GM08714 (cell line): ENCODE data around the gene RFX4.

Source experiments
- H3K4me3 ChIP-seq: fragments of 200-500 bp; sonication (Bioruptor generic); 2 replicates; pipeline ENCODE4 v1.5.1; 2014; ENCODE audit warnings: mild to moderate bottlenecking, low read length, inconsistent platforms
- ZNF274 ChIP-seq: IDR thresholded peaks from 2 replicates; pipeline ENCODE4 v1.6.1; 2012; ENCODE audit warnings: mild to moderate bottlenecking, low read depth, low read length

Gene RFX4

DNA sequence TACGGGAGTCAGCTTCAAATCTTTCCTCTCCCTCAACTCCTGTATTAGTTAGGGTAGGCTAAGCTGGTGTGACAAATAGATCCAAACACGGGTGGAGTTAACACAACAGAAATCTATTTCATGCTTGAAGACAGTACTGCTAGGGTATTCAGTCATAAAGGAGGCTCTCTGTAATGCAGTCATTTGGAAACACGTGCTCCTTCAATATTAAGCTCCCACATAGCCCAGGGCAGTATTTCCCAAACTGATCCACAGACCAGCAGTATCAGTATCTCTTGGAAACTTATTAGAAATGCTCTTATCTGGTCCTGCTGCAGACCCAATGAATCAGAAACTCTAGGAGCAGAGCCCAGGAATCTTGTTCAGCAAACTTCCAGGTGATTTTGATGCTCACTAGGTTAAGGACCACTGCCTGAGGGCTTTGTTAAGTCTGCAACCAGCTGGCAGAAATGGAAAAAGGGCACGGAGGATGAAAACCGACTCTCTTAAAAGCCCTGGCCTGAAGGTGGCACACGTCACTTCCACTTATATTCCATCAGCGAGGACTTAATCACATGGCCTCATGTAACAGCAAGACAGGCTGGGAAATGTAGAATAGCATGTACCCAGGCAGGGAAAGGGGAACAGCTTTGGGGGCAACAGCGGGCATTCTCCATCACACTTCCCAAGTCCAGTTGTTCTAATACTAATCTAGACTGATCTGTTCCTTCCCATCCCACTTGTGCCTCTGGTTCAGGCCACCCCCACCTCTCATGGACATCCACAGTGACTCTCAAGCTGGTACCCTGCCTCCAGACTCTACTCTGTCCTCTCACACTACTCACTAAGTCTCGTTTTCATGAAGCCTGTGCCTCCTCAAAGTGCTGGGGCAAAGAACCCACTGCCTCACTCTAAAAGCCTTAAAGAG is 153.5 kb downstream of the RFX4 start:
- H3K4me3 ChIP-seq, result no peak overlapping the region
- no peak for TF ChIP-seq ZNF274

DNA sequence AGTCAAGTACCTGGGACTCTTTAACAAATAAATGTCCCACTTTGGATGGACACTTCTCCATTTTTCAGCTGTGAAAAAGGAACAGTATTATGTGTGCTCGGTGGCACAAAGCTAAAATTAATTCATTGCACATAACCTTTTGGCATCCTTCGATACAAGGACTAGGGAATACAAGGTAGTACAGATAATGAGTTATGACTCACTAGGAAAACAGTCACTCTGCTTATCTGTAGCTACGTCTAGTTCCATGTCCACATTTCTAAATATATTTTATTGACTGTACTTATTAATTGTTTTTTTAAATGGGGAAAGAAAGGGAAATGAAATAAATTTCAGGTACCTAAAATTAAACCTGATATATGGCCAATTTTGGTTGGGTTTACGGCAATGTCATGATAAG is 156.5 kb downstream of the RFX4 start:
- TF ChIP-seq ZNF274, result no peak
- H3K4me3 ChIP-seq, result no peak overlapping the region

DNA sequence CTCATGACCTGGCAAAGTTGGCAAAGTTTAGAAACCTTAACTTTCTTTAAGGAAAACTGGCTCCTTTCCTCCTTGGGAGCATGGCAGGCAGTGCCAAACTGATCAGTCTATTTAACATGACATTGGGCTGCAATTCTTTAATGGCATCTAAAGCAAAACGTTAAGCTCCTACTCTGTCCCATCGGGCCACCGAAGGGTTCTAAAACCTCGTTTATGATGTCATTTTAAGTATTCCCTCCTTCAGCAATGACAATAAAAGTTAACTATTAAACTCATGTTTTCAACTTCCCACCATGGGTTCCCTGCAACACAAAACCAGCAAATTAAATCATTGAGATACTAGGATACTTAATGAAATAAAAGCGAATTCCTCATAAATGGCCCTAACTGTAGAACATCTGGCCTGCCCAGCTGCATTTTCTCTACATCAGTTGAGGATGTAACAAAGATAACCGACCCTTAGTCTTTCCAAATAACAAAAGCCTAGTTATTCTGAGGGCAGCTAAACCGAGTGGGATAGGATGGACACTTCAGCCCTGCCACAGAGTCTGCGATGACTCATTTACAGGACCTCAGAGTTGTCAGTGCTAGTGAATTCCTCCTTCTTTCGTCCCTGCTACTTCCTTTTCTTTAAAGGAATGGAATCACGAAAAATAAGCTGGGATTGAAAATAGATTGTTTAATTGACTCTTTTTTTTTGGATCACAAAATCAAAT is 157.2 kb downstream of the RFX4 start:
- no peak for TF ChIP-seq ZNF274

DNA sequence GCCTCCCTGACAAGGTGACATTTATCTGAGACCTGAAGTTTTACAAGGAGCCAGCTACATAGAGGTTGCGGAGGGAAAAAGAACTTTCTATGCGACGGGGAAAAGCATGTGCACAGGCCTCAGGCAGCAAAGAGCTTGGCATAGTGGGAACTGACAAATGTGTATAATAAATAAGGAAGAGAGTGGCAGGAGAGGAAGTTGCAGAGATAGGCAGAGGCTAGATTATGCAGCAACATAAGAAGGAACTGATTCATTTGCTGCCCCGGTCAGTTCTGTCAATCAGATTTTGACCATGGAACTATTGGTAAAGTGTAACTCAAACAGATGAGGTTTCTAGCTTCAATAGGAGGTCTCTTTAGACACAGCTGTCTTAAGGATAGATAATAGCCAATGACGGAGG is 158.0 kb downstream of the RFX4 start:
- no peak for TF ChIP-seq ZNF274
- H3K4me3 ChIP-seq, result no peak overlapping the region

More for the DNA sequence above, 157.2 kb downstream of the RFX4 start:
- no peak overlapping the region for H3K4me3 ChIP-seq

DNA sequence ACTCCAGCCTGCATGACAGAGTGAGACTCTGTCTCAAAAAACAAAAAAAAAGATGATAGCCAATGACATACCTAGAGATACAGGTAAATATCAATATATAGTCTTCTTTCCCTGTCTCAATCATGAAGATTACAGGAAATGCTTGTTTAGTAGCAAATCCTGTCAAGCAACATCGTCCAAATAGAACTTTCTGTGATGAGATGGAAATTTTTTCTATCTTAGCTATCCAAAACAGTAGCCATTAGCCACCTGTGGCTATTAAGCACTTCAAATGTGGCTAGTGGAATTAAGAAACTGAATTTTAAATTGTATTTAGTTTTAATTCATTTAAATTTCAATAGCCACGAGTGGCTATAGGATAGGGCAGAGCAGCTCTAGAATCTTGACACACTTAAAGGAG is 158.4 kb downstream of the RFX4 start:
- TF ChIP-seq ZNF274, result no peak
- no peak overlapping the region for H3K4me3 ChIP-seq

DNA sequence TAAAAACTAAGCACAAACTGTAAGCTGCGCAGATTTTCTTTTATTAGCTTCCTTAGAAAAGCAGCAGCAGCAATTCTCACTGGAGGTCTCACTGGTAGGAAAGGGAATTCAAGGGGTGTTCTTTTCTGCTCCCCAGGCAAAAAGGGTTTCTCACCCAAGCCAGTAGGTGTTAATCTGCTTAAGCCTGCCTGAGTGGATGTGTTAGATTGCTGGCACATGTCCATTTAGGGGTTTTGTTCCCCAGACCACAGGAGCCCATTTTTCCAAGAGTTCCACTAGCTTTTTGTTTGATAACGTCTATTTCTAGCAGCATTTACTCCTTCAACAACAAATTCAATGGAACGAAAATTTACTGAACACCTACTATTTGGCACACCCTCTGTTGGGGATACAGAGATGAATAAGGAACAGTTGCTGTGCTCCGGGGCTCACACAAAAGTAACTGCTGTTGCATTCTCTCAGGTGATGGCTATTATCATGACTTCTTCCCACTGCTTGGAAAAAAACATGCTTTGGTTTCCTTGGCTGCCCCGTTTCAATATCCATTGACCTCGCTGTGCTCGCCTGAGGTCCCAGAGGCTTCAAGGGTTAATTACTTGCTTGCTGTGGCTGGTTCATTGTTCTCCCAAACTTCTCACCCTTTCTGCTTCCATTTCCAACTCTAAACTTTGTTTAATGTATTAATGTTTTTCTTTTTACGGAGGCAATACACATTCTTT is 160.6 kb downstream of the RFX4 start:
- H3K4me3 ChIP-seq, result no peak overlapping the region
- TF ChIP-seq ZNF274, result no peak

DNA sequence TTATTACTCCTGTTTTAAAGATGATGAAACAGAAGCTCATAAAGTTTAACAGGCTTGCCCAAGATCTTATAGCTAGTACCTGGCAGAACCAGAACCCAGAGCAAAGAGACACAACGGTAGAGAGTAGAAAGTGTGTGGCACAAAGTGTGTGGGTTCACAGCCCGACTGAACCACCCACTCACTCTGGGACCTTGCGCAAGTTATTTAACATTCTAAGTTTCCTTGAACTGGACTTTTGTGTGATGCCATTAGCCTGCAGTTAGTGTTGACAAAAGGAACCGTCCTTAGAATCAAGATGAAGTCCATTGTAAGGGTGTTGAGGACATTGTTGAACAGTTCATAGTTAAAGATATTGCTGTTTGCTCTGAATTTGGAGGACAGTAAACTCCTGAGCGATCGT is 161.8 kb downstream of the RFX4 start:
- no peak for TF ChIP-seq ZNF274
- H3K4me3 ChIP-seq, result no peak overlapping the region

DNA sequence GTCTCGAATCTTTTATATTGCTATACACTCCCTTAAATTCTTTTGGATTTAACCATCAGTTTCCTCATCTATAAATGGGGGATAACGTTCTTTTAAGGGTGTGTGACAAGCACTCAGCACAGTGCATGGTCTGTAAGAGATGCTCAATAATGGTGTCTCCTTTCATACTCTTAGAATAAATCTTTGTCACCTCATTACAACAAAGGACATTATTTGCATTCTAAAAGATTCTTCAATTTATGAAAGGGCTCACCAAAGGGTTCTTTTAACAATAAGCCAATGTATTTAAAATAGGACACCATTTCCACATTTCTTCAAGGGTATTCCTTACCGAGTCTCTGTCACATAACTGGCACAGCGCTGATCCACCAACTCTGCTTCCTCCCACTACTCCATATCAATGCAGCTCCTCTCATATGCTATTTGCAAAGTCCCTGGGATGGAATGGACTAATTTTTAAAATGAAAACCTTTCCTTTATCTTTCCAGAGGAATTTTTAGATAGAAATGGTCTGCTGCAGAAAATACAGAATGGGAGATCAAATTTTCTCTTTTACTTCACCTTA is 162.5 kb downstream of the RFX4 start:
- no peak for TF ChIP-seq ZNF274

DNA sequence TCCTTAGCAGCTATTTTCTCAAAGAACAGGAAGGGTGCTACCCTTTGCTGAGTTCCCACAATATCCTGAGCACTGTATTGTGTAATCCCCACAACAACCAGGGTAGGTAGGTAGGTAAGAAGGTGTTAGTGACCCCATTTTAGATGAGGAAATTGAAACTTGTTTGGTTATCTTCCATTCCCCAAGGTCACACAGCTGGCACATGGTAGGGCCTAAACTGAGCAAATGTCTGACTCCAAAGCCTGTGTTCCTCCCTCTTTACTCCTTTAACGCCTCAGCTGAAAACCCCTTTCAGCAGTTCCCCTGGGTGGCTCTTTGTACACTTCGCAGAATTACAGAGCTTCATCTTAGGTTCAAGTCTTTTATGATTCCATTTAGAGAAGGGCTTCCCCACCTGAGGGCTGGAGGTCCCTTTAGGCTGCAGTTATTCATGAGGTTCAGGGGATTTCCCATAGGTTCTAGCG is 165.2 kb downstream of the RFX4 start:
- no peak overlapping the region for H3K4me3 ChIP-seq
- no peak for TF ChIP-seq ZNF274

More for the DNA sequence above, 162.5 kb downstream of the RFX4 start:
- H3K4me3 ChIP-seq, result no peak overlapping the region

DNA sequence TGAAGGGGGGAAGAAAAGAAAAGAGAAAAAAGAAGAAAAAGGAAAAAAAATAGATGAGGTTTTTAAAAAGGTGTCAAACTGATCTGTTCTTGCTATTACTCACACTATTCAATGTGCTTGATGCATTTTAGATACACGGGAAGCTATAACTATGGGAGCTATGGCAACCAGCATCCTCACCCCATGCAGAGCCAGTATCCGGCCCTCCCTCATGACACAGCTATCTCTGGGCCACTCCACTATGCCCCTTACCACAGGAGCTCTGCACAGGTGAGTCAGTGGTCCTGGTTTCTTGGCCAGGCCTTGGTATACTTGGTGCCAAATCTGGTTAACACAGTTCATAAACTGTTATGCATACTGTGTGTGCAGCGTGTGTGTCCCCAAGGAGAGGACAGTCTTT is 167.7 kb downstream of the RFX4 start:
- H3K4me3 ChIP-seq, result no peak overlapping the region
- no peak for TF ChIP-seq ZNF274

DNA sequence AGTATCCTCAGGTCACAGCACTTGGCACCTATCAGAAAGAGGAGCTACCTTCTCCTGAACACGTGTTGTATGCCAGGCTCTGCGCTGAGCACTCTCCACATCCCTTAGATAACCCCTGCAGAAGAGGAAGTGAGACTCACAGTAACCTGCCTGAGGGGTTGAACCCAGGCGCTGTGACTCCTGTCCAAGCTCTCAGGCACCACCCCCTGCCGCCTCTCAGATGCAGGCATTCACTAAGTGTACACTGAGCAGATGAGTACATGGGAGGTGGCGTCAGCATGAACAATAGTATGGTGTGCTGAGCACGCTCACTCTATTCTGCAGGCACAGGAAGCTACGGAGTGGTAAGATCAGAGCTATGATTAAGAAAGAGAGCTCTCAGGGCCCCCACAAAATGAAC is 170.7 kb downstream of the RFX4 start:
- no peak overlapping the region for H3K4me3 ChIP-seq
- no peak for TF ChIP-seq ZNF274

DNA sequence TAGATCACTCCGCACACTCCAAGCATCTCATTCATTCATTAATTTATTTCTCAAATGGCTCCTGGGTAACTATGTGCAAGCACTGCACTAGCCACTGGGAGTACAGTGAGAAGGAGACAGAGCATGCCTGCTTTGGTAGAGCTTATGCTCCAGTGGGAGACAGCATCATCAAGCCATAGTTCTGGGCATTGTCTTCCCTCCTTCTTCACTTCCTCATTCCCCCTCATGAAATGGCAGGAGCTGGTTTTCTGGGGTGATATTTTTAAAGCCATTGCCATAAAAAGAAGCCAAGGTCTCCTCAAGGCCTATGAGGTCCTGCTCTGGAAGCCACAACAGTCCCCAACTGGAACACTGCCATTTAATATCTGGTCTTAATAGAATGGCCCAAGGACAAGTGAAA is 171.5 kb downstream of the RFX4 start:
- H3K4me3 ChIP-seq, result no peak overlapping the region
- TF ChIP-seq ZNF274, result no peak

DNA sequence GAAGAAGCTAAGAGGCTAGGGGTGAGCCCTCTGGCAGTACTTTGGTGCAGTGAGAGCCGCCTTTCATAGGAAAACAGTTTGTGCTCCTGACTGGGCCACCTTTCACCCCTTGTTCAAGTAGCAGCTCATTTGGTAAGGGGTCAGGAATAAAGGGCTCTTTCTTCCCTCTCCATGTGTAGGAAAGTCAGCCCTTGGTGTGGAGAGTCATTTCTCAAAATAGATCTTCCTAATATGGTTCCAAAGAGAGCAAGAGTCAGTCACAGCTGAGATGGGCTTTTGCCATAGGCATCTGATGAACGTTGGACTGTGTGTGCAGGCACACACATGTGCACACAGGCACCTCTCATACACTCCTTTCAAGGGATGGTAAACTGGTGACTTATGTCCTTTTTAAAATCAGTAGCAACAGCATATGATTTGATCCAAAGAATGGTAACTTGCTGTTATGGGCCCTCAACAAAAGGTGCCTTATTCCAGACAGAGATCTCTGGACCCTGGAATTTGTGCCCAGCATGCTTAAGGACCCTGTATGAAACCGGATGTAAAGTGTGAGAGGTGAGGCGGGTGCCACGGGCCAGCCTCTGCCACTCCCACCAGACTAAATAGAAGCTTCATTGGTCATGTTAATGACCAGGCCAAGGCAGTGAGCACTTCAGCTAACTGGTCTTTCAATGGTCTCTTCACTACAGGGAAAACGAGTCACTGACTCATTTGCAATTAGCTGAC is 175.0 kb downstream of the RFX4 start:
- TF ChIP-seq ZNF274, result no peak
- no peak overlapping the region for H3K4me3 ChIP-seq
